Keratinocyte (primary cell): Measurements from ENCODE around the gene PPP1R37. TPM values are rescaled to one million over a fixed set of nuclear protein-coding genes. Genes with fewer than 3 reads are reported as not detected.

Source experiments
- DNase-seq: peaks from one replicate; pipeline ENCODE4 v3.0.0-alpha.2; 2011; ENCODE audit warnings: low read depth, missing footprints, low spot score
- FAIRE-seq: peaks from 2 replicates; lab custom pipeline; 2011; peaks lifted over from hg19 to GRCh38; lab: Jason Lieb, UNC
- H2AFZ ChIP-seq: 2 replicates; pipeline ENCODE4 v1.6.0; 2012; ENCODE audit warnings: low read length, control low read depth, inconsistent platforms; ENCODE audit not compliant: control insufficient read depth
- H3K27ac ChIP-seq: 2 replicates; pipeline ENCODE4 v1.5.1; 2011; ENCODE audit warnings: low read length; ENCODE audit not compliant: control insufficient read depth, insufficient read depth
- H3K27me3 ChIP-seq: 3 replicates; pipeline ENCODE4 v1.6.0; 2011; ENCODE audit warnings: low read length; ENCODE audit not compliant: control insufficient read depth, insufficient read depth; ENCODE audit errors: extremely low read depth
- H3K36me3 ChIP-seq, 2 experiments: 2 replicates in 1 of 2; 3 replicates in 1 of 2; pipeline ENCODE4 v1.5.1; 2011; ENCODE audit warnings: low read length in 2 of 2, mild to moderate bottlenecking in 1 of 2; ENCODE audit not compliant: control insufficient read depth in 2 of 2, insufficient read depth in 2 of 2; ENCODE audit errors: extremely low read depth in 1 of 2
- H3K4me1 ChIP-seq: 3 replicates; pipeline ENCODE4 v1.5.1; 2011; ENCODE audit warnings: low read length; ENCODE audit not compliant: control insufficient read depth, insufficient read depth; ENCODE audit errors: extremely low read depth
- H3K4me2 ChIP-seq: 3 replicates; pipeline ENCODE4 v1.6.0; 2011; ENCODE audit warnings: low read depth, low read length; ENCODE audit not compliant: control insufficient read depth, insufficient read depth; ENCODE audit errors: extremely low read depth
- H3K4me3 ChIP-seq, 3 experiments: fragments of 200-600 bp in 1 of 3; sonication (generic) in 1 of 3; 2 replicates in 2 of 3; 3 replicates in 1 of 3; pipeline ENCODE4 v1.5.1; 2011 to 2016; ENCODE audit warnings: low read length in 3 of 3, mild to moderate bottlenecking in 3 of 3, control low read depth in 2 of 3, inconsistent platforms in 1 of 3, low read depth in 1 of 3, mixed read lengths in 1 of 3, mixed run types in 1 of 3, moderate library complexity in 1 of 3; ENCODE audit not compliant: control insufficient read depth in 2 of 3, insufficient read depth in 2 of 3; ENCODE audit errors: extremely low read depth in 1 of 3
- H3K79me2 ChIP-seq: 2 replicates; pipeline ENCODE4 v1.6.0; 2012; ENCODE audit warnings: low read length; ENCODE audit not compliant: control insufficient read depth, insufficient read depth
- H3K9ac ChIP-seq: 3 replicates; pipeline ENCODE4 v1.6.0; 2011; ENCODE audit warnings: low read length; ENCODE audit not compliant: control insufficient read depth, insufficient read depth; ENCODE audit errors: extremely low read depth
- H3K9me1 ChIP-seq: 3 replicates; pipeline ENCODE4 v1.6.0; 2011; ENCODE audit warnings: low read length; ENCODE audit not compliant: control insufficient read depth, insufficient read depth; ENCODE audit errors: extremely low read depth
- H3K9me3 ChIP-seq: 2 replicates; pipeline ENCODE4 v1.5.1; 2012; ENCODE audit warnings: low read depth, low read length; ENCODE audit not compliant: control insufficient read depth
- H4K20me1 ChIP-seq: 3 replicates; pipeline ENCODE4 v1.6.0; 2011; ENCODE audit warnings: low read length; ENCODE audit not compliant: control insufficient read depth, insufficient read depth; ENCODE audit errors: extremely low read depth
- EZH2 ChIP-seq: IDR thresholded peaks from one replicate; pipeline ENCODE4 v1.6.1; 2012; ENCODE audit warnings: inconsistent platforms, mild to moderate bottlenecking, low read length, moderate library complexity
- dilution Hi-C: fragments of 300-500 bp; cut with MboI; formaldehyde crosslinking; loops from one replicate; pipeline ENCODE4 v1.7.0; 2020; ENCODE audit warnings: low sequenced_read_pairs; ENCODE audit not compliant: extremely low pct_ligation_motif_present
- polyA plus RNA-seq, 5 experiments: library from polyadenylated mRNA; depleted of rRNA in 3 of 5; stranded (reverse) in 3 of 5; stranded (forward) in 1 of 5; unstranded in 1 of 5; fragments of >200 nt; gene quantifications; 1 replicate in 1 of 5; 2 replicates in 3 of 5; 3 replicates in 1 of 5; pipeline versions ENCODE4 v1.2.1 to v1.2.3, GENCODE V29; 2011 to 2012; ENCODE audit warnings: missing spikeins in 2 of 5, low read depth in 1 of 5, low replicate concordance in 1 of 5
- TF ChIP-seq, protein P1 (sequence below), 3 experiments: IDR thresholded peaks in 1 of 3; conservative IDR thresholded peaks in 1 of 3; optimal IDR thresholded peaks in 1 of 3; 2 replicates in 2 of 3; 3 replicates in 1 of 3; pipeline versions ENCODE3 to v1.5.1; 2011; ENCODE audit warnings: low read length in 3 of 3, mild to moderate bottlenecking in 3 of 3, moderate library complexity in 2 of 3, control low read depth in 1 of 3, inconsistent platforms in 1 of 3; ENCODE audit not compliant: insufficient read depth in 2 of 3; ENCODE audit errors: extremely low read depth in 1 of 3

The PPP1R37 gene
- polyA plus RNA-seq, 1 donor (not counting 4 experiments of a cell fraction or from before 2014, with no cell fraction given) = 8.6 TPM

DNA sequence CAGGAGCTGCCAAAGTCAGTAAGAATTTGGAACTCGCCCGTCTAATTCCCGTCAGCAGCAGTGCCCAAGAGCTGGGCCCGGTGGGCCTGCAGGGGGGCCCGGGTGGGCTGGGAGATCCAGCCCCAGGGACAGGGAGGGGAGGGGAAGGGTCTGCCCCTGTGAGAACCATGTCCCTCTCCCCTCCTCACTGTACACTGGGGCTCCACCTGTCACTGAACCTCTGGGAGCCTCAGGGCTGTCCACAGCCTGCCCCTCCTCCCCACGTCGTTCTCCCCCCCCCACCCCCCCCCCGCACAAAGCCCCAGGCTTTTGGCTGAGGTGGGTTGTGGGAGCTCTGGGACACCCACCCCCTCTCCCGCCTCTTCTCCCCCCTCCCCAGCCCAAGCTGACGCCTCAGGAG is 24.9 kb upstream of the PPP1R37 start:
- Histone ChIP-seq H3K9me3 (no peaks in the 10 kb centered on the region), H3K79me2 (peaks cover 2% of the 10 kb centered on the region), H4K20me1 (peaks cover 4% of the 10 kb centered on the region), H3K27ac (no peak overlapping the region), H3K4me3 (no peak overlapping the region), H2AFZ (no peak overlapping the region), H3K4me2 (no peak overlapping the region), H3K9me1 (no peaks in the 10 kb centered on the region), H3K36me3 (peaks cover 21 to 40% of the 10 kb centered on the region in 2 experiments), H3K27me3 (no peaks in the 10 kb centered on the region), H3K4me1 (no peaks in the 10 kb centered on the region), H3K9ac (no peak overlapping the region)
- TF ChIP-seq, protein P1, sequence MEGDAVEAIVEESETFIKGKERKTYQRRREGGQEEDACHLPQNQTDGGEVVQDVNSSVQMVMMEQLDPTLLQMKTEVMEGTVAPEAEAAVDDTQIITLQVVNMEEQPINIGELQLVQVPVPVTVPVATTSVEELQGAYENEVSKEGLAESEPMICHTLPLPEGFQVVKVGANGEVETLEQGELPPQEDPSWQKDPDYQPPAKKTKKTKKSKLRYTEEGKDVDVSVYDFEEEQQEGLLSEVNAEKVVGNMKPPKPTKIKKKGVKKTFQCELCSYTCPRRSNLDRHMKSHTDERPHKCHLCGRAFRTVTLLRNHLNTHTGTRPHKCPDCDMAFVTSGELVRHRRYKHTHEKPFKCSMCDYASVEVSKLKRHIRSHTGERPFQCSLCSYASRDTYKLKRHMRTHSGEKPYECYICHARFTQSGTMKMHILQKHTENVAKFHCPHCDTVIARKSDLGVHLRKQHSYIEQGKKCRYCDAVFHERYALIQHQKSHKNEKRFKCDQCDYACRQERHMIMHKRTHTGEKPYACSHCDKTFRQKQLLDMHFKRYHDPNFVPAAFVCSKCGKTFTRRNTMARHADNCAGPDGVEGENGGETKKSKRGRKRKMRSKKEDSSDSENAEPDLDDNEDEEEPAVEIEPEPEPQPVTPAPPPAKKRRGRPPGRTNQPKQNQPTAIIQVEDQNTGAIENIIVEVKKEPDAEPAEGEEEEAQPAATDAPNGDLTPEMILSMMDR (optimal IDR thresholded peaks at IDR 0.05 in 1 of 3, IDR thresholded peaks at IDR 0.05 in 1 of 3, conservative IDR thresholded peaks at IDR 0.05 in 1 of 3; ENCODE audit: extremely low read depth in 1 of 3, insufficient read depth in 2 of 3, low read length in 3 of 3) = no peak
- no peak for TF ChIP-seq EZH2
- FAIRE-seq (no peak), DNase-seq (no peak)
- dilution Hi-C loops = no loop called here

DNA sequence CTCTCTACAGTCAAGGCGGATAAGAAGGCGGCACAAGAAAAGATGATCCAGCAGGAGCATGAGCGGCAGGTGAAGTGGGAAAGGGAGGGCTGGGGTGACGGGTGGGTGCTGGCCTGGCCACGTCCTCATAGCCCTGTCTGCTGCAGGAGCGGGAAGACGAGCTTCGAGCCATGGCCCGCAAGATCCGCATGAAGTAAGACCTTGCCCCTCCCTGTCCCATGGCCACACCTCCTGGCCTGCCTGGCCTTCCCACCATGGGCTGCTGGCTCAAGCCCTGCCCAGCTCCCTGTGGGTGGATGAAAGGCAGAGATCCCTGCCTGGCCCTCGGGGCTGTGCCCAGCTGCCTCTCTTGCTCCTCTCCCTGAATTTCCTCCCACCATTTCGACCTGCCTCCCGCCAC is 23.9 kb upstream of the PPP1R37 start:
- H3K27me3 ChIP-seq = no peaks in the 10 kb centered on the region
- no peak overlapping the region for H2AFZ ChIP-seq
- no peak overlapping the region for H3K9ac ChIP-seq
- H3K27ac ChIP-seq = no peak overlapping the region
- H3K36me3 ChIP-seq = peaks cover 15 to 38% of the 10 kb centered on the region in 2 experiments
- DNase-seq (no peak), FAIRE-seq (no peak)
- no peak overlapping the region for H3K4me3 ChIP-seq
- dilution Hi-C loops = no loop called here
- no peaks in the 10 kb centered on the region for H3K9me3 ChIP-seq
- H3K4me2 ChIP-seq = no peak overlapping the region
- H3K9me1 ChIP-seq = no peaks in the 10 kb centered on the region
- H4K20me1 ChIP-seq = peaks cover 4% of the 10 kb centered on the region
- H3K79me2 ChIP-seq = peaks cover 2% of the 10 kb centered on the region
- H3K4me1 ChIP-seq = no peaks in the 10 kb centered on the region
- TF ChIP-seq, protein P1 (optimal IDR thresholded peaks at IDR 0.05 in 1 of 3, IDR thresholded peaks at IDR 0.05 in 1 of 3, conservative IDR thresholded peaks at IDR 0.05 in 1 of 3; ENCODE audit: extremely low read depth in 1 of 3, insufficient read depth in 2 of 3, low read length in 3 of 3) = no peak
- no peak for TF ChIP-seq EZH2
